Nephron progenitor cell (in vitro differentiated cells): Measurements from ENCODE around the gene PTPN23.

Experiments used
- DNase-seq: peaks from one replicate; pipeline ENCODE4 v3.0.0; 2021
- H3K27ac Mint-ChIP-seq: 2 replicates; pipeline ENCODE4 v1.8.0; 2021; ENCODE audit warnings: mild to moderate bottlenecking, moderate library complexity, mixed read lengths
- H3K27me3 Mint-ChIP-seq: 2 replicates; pipeline ENCODE4 v1.8.0; 2021; ENCODE audit warnings: mild to moderate bottlenecking, low read depth, mixed read lengths; ENCODE audit not compliant: poor library complexity
- H3K36me3 Mint-ChIP-seq: 2 replicates; pipeline ENCODE4 v1.8.0; 2021; ENCODE audit warnings: low read depth, mixed read lengths
- H3K4me1 Mint-ChIP-seq: 2 replicates; pipeline ENCODE4 v1.8.0; 2021; ENCODE audit warnings: mixed read lengths
- H3K4me3 Mint-ChIP-seq: 2 replicates; pipeline ENCODE4 v1.8.0; 2021; ENCODE audit warnings: mild to moderate bottlenecking, moderate library complexity, mixed read lengths
- H3K9me3 Mint-ChIP-seq: 2 replicates; pipeline ENCODE4 v1.8.0; 2021; ENCODE audit warnings: mild to moderate bottlenecking, moderate library complexity, mixed read lengths
- TF ChIP-seq, protein P1 (sequence below): fragments of 200-600 bp; sonication (generic); IDR thresholded peaks from 2 replicates; pipeline ENCODE4 v1.5.0; 2021; ENCODE audit warnings: antibody characterized with exemption

Gene PTPN23

DNA sequence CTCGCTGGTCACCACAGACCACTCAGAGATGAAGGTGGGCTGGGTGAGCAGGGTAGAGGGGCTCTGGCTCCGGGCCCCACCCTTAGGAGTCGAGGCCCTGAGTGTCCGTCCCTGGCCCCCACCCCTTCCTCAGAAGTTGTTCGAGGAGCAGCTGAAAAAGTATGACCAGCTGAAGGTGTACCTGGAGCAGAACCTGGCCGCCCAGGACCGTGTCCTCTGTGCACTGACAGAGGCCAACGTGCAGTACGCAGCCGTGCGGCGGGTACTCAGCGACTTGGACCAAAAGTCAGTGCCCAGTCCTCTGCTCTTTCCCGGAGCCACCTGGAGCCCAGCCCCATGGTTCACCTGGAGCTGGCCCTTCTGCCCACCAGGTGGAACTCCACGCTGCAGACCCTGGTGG lies 28.5 kb downstream of the PTPN23 start:
- Mint-ChIP-seq H3K36me3 (peaks cover 11% of the 10 kb centered on the region), H3K27ac (no peak overlapping the region), H3K4me3 (no peak overlapping the region), H3K27me3 (no peaks in the 10 kb centered on the region), H3K9me3 (no peaks in the 10 kb centered on the region), H3K4me1 (peaks cover 7% of the 10 kb centered on the region)
- DNase-seq = no peak
- TF ChIP-seq, protein P1, sequence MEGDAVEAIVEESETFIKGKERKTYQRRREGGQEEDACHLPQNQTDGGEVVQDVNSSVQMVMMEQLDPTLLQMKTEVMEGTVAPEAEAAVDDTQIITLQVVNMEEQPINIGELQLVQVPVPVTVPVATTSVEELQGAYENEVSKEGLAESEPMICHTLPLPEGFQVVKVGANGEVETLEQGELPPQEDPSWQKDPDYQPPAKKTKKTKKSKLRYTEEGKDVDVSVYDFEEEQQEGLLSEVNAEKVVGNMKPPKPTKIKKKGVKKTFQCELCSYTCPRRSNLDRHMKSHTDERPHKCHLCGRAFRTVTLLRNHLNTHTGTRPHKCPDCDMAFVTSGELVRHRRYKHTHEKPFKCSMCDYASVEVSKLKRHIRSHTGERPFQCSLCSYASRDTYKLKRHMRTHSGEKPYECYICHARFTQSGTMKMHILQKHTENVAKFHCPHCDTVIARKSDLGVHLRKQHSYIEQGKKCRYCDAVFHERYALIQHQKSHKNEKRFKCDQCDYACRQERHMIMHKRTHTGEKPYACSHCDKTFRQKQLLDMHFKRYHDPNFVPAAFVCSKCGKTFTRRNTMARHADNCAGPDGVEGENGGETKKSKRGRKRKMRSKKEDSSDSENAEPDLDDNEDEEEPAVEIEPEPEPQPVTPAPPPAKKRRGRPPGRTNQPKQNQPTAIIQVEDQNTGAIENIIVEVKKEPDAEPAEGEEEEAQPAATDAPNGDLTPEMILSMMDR = no peak

DNA sequence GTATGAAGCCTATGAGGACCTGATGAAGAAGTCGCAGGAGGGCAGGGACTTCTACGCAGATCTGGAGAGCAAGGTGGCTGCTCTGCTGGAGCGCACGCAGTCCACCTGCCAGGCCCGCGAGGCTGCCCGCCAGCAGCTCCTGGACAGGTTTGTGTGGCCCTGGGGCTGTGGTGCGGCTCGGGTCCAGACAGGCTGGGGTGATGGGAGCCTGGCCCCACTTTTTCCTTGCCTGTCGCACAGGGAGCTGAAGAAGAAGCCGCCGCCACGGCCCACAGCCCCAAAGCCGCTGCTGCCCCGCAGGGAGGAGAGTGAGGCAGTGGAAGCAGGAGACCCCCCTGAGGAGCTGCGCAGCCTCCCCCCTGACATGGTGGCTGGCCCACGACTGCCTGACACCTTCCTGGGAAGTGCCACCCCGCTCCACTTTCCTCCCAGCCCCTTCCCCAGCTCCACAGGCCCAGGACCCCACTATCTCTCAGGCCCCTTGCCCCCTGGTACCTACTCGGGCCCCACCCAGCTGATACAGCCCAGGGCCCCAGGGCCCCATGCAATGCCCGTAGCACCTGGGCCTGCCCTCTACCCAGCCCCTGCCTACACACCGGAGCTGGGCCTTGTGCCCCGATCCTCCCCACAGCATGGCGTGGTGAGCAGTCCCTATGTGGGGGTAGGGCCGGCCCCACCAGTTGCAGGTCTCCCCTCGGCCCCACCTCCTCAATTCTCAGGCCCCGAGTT lies 29.0 kb downstream of the PTPN23 start:
- TF ChIP-seq, protein P1 = no peak
- Mint-ChIP-seq H3K27me3 (no peaks in the 10 kb centered on the region), H3K36me3 (peaks cover 13% of the 10 kb centered on the region), H3K4me1 (peaks cover 7% of the 10 kb centered on the region), H3K27ac (no peak overlapping the region), H3K4me3 (no peak overlapping the region), H3K9me3 (no peaks in the 10 kb centered on the region)
- DNase-seq = no peak

DNA sequence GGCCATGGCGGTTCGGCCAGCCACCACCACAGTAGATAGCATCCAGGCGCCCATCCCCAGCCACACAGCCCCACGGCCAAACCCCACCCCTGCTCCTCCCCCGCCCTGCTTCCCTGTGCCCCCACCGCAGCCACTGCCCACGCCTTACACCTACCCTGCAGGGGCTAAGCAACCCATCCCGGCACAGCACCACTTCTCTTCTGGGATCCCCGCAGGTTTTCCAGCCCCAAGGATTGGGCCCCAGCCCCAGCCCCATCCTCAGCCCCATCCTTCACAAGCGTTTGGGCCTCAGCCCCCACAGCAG lies 29.5 kb downstream of the PTPN23 start:
- no peak overlapping the region for H3K4me3 Mint-ChIP-seq
- DNase-seq = no peak
- peaks cover 18% of the 10 kb centered on the region for H3K36me3 Mint-ChIP-seq
- H3K27me3 Mint-ChIP-seq = no peaks in the 10 kb centered on the region
- TF ChIP-seq, protein P1 = no peak
- no peaks in the 10 kb centered on the region for H3K9me3 Mint-ChIP-seq
- no peak overlapping the region for H3K27ac Mint-ChIP-seq
- H3K4me1 Mint-ChIP-seq = peaks cover 12% of the 10 kb centered on the region

DNA sequence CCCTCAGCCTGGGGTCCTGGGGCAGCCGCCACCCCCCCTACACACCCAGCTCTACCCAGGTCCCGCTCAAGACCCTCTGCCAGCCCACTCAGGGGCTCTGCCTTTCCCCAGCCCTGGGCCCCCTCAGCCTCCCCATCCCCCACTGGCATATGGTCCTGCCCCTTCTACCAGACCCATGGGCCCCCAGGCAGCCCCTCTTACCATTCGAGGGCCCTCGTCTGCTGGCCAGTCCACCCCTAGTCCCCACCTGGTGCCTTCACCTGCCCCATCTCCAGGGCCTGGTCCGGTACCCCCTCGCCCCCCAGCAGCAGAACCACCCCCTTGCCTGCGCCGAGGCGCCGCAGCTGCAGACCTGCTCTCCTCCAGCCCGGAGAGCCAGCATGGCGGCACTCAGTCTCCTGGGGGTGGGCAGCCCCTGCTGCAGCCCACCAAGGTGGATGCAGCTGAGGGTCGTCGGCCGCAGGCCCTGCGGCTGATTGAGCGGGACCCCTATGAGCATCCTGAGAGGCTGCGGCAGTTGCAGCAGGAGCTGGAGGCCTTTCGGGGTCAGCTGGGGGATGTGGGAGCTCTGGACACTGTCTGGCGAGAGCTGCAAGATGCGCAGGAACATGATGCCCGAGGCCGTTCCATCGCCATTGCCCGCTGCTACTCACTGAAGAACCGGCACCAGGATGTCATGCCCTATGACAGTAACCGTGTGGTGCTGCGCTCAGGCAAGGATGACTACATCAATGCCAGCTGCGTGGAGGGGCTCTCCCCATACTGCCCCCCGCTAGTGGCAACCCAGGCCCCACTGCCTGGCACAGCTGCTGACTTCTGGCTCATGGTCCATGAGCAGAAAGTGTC lies 30.2 kb downstream of the PTPN23 start:
- H3K27me3 Mint-ChIP-seq = no peaks in the 10 kb centered on the region
- no peak overlapping the region for H3K4me3 Mint-ChIP-seq
- H3K36me3 Mint-ChIP-seq = peaks cover 25% of the 10 kb centered on the region
- no peaks in the 10 kb centered on the region for H3K9me3 Mint-ChIP-seq
- DNase-seq = no peak
- H3K4me1 Mint-ChIP-seq = peaks cover 18% of the 10 kb centered on the region
- H3K27ac Mint-ChIP-seq = no peak overlapping the region
- TF ChIP-seq, protein P1 = no peak

DNA sequence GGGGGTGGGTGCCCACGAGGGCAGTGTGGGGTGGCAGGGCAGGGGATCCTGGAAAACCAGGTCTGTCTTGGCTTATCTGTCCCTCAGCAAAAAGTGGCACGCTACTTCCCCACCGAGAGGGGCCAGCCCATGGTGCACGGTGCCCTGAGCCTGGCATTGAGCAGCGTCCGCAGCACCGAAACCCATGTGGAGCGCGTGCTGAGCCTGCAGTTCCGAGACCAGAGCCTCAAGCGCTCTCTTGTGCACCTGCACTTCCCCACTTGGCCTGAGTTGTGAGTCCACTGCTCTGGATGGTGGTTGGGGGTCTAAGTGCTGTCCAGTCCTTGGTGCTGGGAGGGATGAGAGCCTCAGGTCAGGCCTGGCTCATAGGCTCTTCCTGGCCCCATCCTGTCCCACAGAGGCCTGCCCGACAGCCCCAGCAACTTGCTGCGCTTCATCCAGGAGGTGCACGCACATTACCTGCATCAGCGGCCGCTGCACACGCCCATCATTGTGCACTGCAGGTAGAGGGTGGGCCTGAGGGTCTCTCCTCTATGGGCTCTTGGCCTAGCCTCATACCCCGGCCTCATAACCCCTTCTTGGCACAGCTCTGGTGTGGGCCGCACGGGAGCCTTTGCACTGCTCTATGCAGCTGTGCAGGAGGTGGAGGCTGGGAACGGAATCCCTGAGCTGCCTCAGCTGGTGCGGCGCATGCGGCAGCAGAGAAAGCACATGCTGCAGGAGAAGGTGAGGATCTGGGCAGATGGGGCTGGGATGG lies 31.1 kb downstream of the PTPN23 start:
- Mint-ChIP-seq H3K27ac (no peak overlapping the region), H3K27me3 (no peaks in the 10 kb centered on the region), H3K4me3 (no peak overlapping the region), H3K36me3 (peaks cover 31% of the 10 kb centered on the region), H3K9me3 (no peaks in the 10 kb centered on the region), H3K4me1 (peaks cover 20% of the 10 kb centered on the region)
- TF ChIP-seq, protein P1 = no peak
- no peak for DNase-seq
